Thyroid gland (tissue), 4 donors: ENCODE measurements around the gene SPPL2A. TPM values are rescaled to one million over a fixed set of nuclear protein-coding genes. Genes with fewer than 3 reads are reported as not detected.

Source experiments
- DNase-seq, 2 donors: peaks; one replicate each; pipeline ENCODE4 v3.0.0-alpha.2; 2019
- H3K27ac ChIP-seq, 3 donors: fragments of 200-600 bp; sonication (generic); 1 replicate in 2 of 3; 2 replicates in 1 of 3; pipeline ENCODE4 v1.5.1; 2016 to 2019; ENCODE audit warnings: mild to moderate bottlenecking in 1 of 3, moderate library complexity in 1 of 3
- H3K27me3 ChIP-seq: fragments of 200-600 bp; sonication (generic); one replicate; pipeline ENCODE4 v1.5.1; 2019
- H3K36me3 ChIP-seq, 2 donors: fragments of 200-600 bp; sonication (generic); one replicate each; pipeline ENCODE4 v1.5.1; 2016 to 2019
- H3K4me1 ChIP-seq, 2 donors: fragments of 200-600 bp; sonication (generic); one replicate each; pipeline ENCODE4 v1.5.1; 2017 to 2019
- H3K4me3 ChIP-seq, 3 donors: fragments of 200-600 bp; sonication (generic); replicated peaks in 1 of 3; 1 replicate in 2 of 3; 2 replicates in 1 of 3; pipeline ENCODE4 v1.5.1; 2016; ENCODE audit warnings: mild to moderate bottlenecking in 1 of 3
- H3K9me3 ChIP-seq: fragments of 200-600 bp; sonication (generic); one replicate; pipeline ENCODE4 v1.5.1; 2017
- POLR2A ChIP-seq, 2 donors: fragments of 450-650 bp; IDR thresholded peaks; one replicate each; pipeline ENCODE4 v1.6.1; 2017; ENCODE audit warnings: antibody characterized with exemption in 2 of 2, mild to moderate bottlenecking in 2 of 2, moderate library complexity in 1 of 2
- WGBS, 2 donors: methylation state at CpG; one replicate each; pipeline ENCODE4 v1.1.5; 2017; 5-methylcytosine and 5-hydroxymethylcytosine counted together
- intact Hi-C: fragments of 100-400 bp; cut with DNase I; formaldehyde crosslinking; loops from one replicate; pipeline ENCODE4 v1.15.1; 2023
- total RNA-seq, 4 donors: library from RNA; depleted of rRNA; stranded (reverse); fragments of >200 nt; gene quantifications; one replicate each; pipeline ENCODE4 v1.2.3, GENCODE V29; 2016
- TF ChIP-seq, protein P1 (sequence below), 6 experiments: fragments of 200-600 bp in 3 of 6; fragments of 450-650 bp in 3 of 6; sonication (generic) in 3 of 6; IDR thresholded peaks; one replicate each; pipeline ENCODE4 v1.5.1; 2016 to 2019; ENCODE audit warnings: antibody characterized with exemption in 6 of 6, mild to moderate bottlenecking in 2 of 6, inconsistent platforms in 1 of 6, moderate library complexity in 1 of 6

Gene SPPL2A
- total RNA-seq, 4 donors from 2014 or later, result 174 to 468 (median 256) TPM

DNA sequence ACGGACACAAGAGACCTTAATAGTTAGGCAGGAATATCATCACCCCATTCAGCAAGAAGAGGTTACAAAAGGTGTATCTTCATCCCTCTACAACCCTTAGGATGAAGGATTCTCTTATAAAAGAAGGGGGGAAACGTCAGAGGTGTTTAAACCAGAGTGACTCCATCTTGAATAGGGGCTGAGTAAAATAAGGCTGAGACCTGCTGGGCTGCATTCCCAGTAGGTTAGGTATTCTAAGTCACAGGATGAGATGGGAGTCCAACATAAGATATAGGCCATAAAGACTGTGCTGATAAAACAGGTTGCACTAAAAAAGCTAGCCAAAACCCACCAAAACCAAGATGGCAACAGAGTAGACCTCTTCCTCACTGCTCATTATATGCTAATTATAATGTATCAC lies 95.4 kb downstream of the SPPL2A start:
- 68 to 75% methylated on average over 2 of the region's 2 CpGs for WGBS, 2 donors
- Histone ChIP-seq H3K9me3 (no peaks in the 10 kb centered on the region), H3K27me3 (no peaks in the 10 kb centered on the region), H3K36me3 (no peaks in the 10 kb centered on the region), H3K4me1 (no peaks in the 10 kb centered on the region), H3K4me3 (no peak overlapping the region), H3K27ac (no peak overlapping the region)
- intact Hi-C loops, result no loop called here
- DNase-seq, result no peak
- TF ChIP-seq POLR2A (IDR thresholded peaks at IDR 0.05), result no peak
- TF ChIP-seq, protein P1, sequence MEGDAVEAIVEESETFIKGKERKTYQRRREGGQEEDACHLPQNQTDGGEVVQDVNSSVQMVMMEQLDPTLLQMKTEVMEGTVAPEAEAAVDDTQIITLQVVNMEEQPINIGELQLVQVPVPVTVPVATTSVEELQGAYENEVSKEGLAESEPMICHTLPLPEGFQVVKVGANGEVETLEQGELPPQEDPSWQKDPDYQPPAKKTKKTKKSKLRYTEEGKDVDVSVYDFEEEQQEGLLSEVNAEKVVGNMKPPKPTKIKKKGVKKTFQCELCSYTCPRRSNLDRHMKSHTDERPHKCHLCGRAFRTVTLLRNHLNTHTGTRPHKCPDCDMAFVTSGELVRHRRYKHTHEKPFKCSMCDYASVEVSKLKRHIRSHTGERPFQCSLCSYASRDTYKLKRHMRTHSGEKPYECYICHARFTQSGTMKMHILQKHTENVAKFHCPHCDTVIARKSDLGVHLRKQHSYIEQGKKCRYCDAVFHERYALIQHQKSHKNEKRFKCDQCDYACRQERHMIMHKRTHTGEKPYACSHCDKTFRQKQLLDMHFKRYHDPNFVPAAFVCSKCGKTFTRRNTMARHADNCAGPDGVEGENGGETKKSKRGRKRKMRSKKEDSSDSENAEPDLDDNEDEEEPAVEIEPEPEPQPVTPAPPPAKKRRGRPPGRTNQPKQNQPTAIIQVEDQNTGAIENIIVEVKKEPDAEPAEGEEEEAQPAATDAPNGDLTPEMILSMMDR (IDR thresholded peaks at IDR 0.05), result no peak

DNA sequence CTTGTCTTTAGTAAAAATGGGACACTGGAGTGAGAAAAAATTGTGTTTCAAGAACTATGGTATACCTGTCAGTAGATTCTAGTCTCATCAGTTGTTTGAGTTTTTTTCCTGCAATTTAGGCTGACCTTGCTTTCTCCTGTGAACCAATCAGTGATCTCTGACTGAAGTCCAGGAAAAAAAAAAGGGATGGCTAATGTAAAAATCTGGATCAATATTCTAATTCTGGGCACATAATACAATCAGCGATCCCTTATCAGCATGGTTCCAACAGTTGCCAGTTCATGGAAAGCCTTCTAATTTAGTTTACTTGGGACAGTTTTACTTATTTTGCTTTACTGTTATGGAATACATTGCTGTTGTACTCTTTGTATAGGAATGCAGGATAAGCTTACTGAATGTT lies 95.9 kb downstream of the SPPL2A start:
- Histone ChIP-seq H3K36me3 (no peaks in the 10 kb centered on the region), H3K27me3 (no peaks in the 10 kb centered on the region), H3K4me3 (no peak overlapping the region), H3K9me3 (no peaks in the 10 kb centered on the region), H3K27ac (no peak overlapping the region), H3K4me1 (no peaks in the 10 kb centered on the region)
- TF ChIP-seq, protein P1 (IDR thresholded peaks at IDR 0.05), result no peak
- no peak for TF ChIP-seq POLR2A (IDR thresholded peaks at IDR 0.05)
- 94 to 100% methylated on average over 1 of the region's 1 CpG for WGBS, 2 donors
- DNase-seq, result no peak
- intact Hi-C loops, result no loop called here

DNA sequence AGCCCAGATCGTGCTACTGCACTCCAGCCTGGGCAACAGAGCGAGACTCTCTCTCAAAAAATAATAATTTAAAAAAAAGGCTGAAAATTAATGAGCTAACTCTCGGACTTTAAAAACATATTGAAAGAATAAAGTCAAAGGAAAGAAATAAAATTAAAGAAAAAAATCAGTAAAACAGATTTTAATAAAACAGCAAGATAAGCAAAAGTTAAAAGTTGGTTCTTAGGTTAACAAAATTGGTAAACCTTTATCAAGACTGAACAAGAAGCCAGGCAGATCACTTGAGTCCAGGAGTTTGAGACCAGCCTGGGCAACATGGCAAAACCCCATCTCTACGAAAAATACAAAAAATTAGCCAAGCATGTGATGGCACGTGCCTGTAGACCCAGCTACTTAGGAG lies 99.6 kb downstream of the SPPL2A start:
- no peak for DNase-seq
- WGBS, 2 donors, result 89% methylated on average over 5 of the region's 5 CpGs
- H3K9me3 ChIP-seq, result no peaks in the 10 kb centered on the region
- H3K36me3 ChIP-seq, result peaks cover 0 to 2% of the 10 kb centered on the region in 2 donors
- intact Hi-C loops, result no loop called here
- no peak overlapping the region for H3K4me3 ChIP-seq
- TF ChIP-seq, protein P1 (IDR thresholded peaks at IDR 0.05), result no peak
- no peak for TF ChIP-seq POLR2A (IDR thresholded peaks at IDR 0.05)
- no peak overlapping the region for H3K27ac ChIP-seq
- no peaks in the 10 kb centered on the region for H3K4me1 ChIP-seq
- no peaks in the 10 kb centered on the region for H3K27me3 ChIP-seq

DNA sequence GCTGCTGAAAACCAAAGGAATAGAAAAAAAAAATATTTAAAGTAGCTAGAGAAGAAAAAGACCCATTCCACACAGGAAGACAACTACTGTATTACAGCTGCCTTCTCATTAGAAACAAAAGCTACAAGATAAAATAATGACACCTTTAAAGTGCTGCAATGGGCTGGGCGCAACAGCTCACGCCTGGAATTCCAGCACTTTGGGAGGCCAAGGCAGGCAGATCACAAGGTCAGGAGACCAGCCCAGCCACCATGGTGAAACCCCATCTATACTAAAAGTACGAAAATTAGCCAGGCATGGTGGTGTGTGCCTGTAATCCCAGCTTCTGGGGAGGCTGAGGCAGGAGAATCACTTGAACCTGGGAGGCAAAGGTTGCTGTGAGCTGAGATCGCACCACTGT lies 110.0 kb downstream of the SPPL2A start:
- Histone ChIP-seq H3K27ac (no peak overlapping the region), H3K4me1 (no peaks in the 10 kb centered on the region), H3K4me3 (no peak overlapping the region), H3K9me3 (no peaks in the 10 kb centered on the region), H3K27me3 (no peaks in the 10 kb centered on the region), H3K36me3 (peaks cover 13 to 44% of the 10 kb centered on the region in 2 donors)
- DNase-seq, result no peak
- 94 to 97% methylated on average over 4 of the region's 4 CpGs for WGBS, 2 donors
- TF ChIP-seq, protein P1 (IDR thresholded peaks at IDR 0.05), result no peak
- no peak for TF ChIP-seq POLR2A (IDR thresholded peaks at IDR 0.05)
- intact Hi-C loops, result no loop called here

DNA sequence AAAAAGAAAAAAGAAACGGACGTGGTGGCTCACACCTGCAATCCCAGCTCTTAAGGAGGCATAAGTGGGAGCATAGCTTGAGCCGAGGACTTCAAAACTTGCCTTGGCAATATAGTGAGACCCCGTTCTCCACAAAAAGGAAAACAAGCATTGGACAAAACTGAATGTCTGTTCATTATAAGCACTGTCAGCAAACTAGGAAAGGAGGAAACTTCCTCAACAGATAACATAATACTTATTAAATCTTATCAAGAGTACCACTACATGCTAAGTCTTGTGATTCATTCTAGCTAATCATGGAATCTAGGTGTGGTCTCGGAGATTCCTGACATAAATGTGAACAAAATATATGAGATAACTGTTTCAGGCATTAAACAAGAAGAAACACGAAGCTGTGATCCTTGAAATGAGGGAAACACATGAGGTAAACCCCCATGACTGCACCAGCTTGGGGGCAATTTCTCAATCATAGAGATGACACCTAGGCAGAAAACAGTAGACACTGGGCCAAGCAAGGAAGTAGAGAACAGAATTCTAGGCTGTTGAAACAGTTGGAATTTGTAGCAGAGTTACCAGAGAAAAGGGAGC lies 112.3 kb downstream of the SPPL2A start:
- Histone ChIP-seq H3K27me3 (no peaks in the 10 kb centered on the region), H3K36me3 (peaks cover 17 to 49% of the 10 kb centered on the region in 2 donors), H3K27ac (no peak overlapping the region), H3K4me3 (no peak overlapping the region), H3K9me3 (no peaks in the 10 kb centered on the region), H3K4me1 (no peaks in the 10 kb centered on the region)
- no peak for DNase-seq
- TF ChIP-seq POLR2A (IDR thresholded peaks at IDR 0.05), result no peak
- TF ChIP-seq, protein P1 (IDR thresholded peaks at IDR 0.05), result no peak
- 94% methylated on average over 6 of the region's 6 CpGs for WGBS, 2 donors
- intact Hi-C loops, result no loop called here
